ENCODE results near the gene TMED1. TPM values are rescaled to one million over a fixed set of nuclear protein-coding genes. Genes with fewer than 3 reads are reported as not detected.

TMED1 gene
- total RNA-seq, 1 experiment from 2014 or later, result 34.0 TPM

GRCh38 chr19:10811391-10812111 is 24.5 kb downstream of the TMED1 start:
- DNase-seq (ENCODE audit: low spot score), result no peak

GRCh38 chr19:10809651-10810285 is 26.2 kb downstream of the TMED1 start:
- DNase-seq (ENCODE audit: low spot score), result no peak

GRCh38 chr19:10808937-10809649 is 26.9 kb downstream of the TMED1 start:
- no peak for DNase-seq (ENCODE audit: low spot score)

GRCh38 chr19:10805758-10806247 is 30.2 kb downstream of the TMED1 start:
- DNase-seq (ENCODE audit: low spot score), result no peak

GRCh38 chr19:10805065-10805757 is 30.8 kb downstream of the TMED1 start:
- no peak for DNase-seq (ENCODE audit: low spot score)

- DNase-seq (ENCODE audit: low spot score), result no peak
Observed at GRCh38 chr19:10803252-10803651, 32.8 kb downstream of the TMED1 start.

- DNase-seq (ENCODE audit: low spot score), result no peak
Observed at GRCh38 chr19:10802479-10802878, 33.5 kb downstream of the TMED1 start.

GRCh38 chr19:10800488-10800887 is 35.5 kb downstream of the TMED1 start:
- DNase-seq (ENCODE audit: low spot score), result no peak

- no peak for DNase-seq (ENCODE audit: low spot score)
Observed at GRCh38 chr19:10797541-10798256, 38.3 kb downstream of the TMED1 start.

- no peak for DNase-seq (ENCODE audit: low spot score)
Observed at GRCh38 chr19:10797078-10797477, 38.9 kb downstream of the TMED1 start.

- DNase-seq (ENCODE audit: low spot score), result no peak
Observed at GRCh38 chr19:10796653-10797052, 39.4 kb downstream of the TMED1 start.

- DNase-seq (ENCODE audit: low spot score), result no peak
Observed at GRCh38 chr19:10789866-10790265, 46.1 kb downstream of the TMED1 start.

- DNase-seq (ENCODE audit: low spot score), result no peak
Observed at GRCh38 chr19:10788146-10788545, 47.9 kb downstream of the TMED1 start.

- DNase-seq (ENCODE audit: low spot score), result no peak
Observed at GRCh38 chr19:10784257-10784656, 51.8 kb downstream of the TMED1 start.

GRCh38 chr19:10782795-10783194 is 53.2 kb downstream of the TMED1 start:
- DNase-seq (ENCODE audit: low spot score), result no peak

Small RNA genes lying within 50 kb of the gene (small RNA-seq; reads per million reads assigned to genes)
- not detected for gene MIR199A1
- not detected for gene MIR6793

Other genes starting within 250 kb of the TMED1 start
- gene AP1M2, start 248.9 kb downstream of the TMED1 start, total RNA-seq (2014; rRNA removed; shearing (Covaris generic)), result 154 and 159 TPM in 2 replicates
- 48.5 and 80.6 TPM in 2 replicates for gene SLC44A2, start 210.7 kb downstream of the TMED1 start, total RNA-seq (2014; rRNA removed; shearing (Covaris generic))
- gene ILF3, start 181.9 kb downstream of the TMED1 start, total RNA-seq (2014; rRNA removed; shearing (Covaris generic)), result 170 and 198 TPM in 2 replicates
- 32.7 and 36.0 TPM in 2 replicates for gene QTRT1, start 134.8 kb downstream of the TMED1 start, total RNA-seq (2014; rRNA removed; shearing (Covaris generic))
- 180 and 196 TPM in 2 replicates for gene DNM2, start 118.1 kb downstream of the TMED1 start, total RNA-seq (2014; rRNA removed; shearing (Covaris generic))
- 0.13 TPM in 1 of 2 replicates, not detected in the other for gene C19orf38, start 12.2 kb upstream of the TMED1 start, total RNA-seq (2014; rRNA removed; shearing (Covaris generic))
- 40.7 and 46.0 TPM in 2 replicates for gene CARM1, start 35.3 kb upstream of the TMED1 start, total RNA-seq (2014; rRNA removed; shearing (Covaris generic))
- 94.6 and 106 TPM in 2 replicates for gene YIPF2, start 92.4 kb upstream of the TMED1 start, total RNA-seq (2014; rRNA removed; shearing (Covaris generic))
- 34.1 and 37.6 TPM in 2 replicates for gene TIMM29, start 92.6 kb upstream of the TMED1 start, total RNA-seq (2014; rRNA removed; shearing (Covaris generic))
- gene SMARCA4, start 124.8 kb upstream of the TMED1 start, total RNA-seq (2014; rRNA removed; shearing (Covaris generic)), result 108 and 154 TPM in 2 replicates